H1 (cell line): ENCODE results near the gene ZBTB20. TPM values are rescaled to one million over a fixed set of nuclear protein-coding genes. Genes with fewer than 3 reads are reported as not detected.
A peak's percentile ranks its signal among the peaks of the same experiment; 100 is the strongest.

ENCODE experiments used
- CTCF ChIA-PET: fragments of 300-600 bp; sonication (Branson Sonifier 250); formaldehyde crosslinking; loops from one replicate; lab custom pipeline; 2021; ENCODE audit not compliant: partially characterized antibody; lab: Charles Lee
- POLR2A ChIA-PET: fragments of 300-600 bp; sonication (Branson Sonifier 250); formaldehyde crosslinking; loops from one replicate; lab custom pipeline; 2021; ENCODE audit warnings: inconsistent platforms; ENCODE audit not compliant: partially characterized antibody; lab: Charles Lee
- DNase-seq, 2 experiments: peaks; one replicate each; pipeline versions ENCODE4 v3.0.0 to v3.0.0-alpha.2; 2010 to 2022; ENCODE audit warnings: low spot score in 2 of 2, low read depth in 1 of 2, mixed read lengths in 1 of 2
- FAIRE-seq: peaks from 2 replicates; lab custom pipeline; 2011; peaks lifted over from hg19 to GRCh38; lab: Jason Lieb, UNC
- H2AFZ ChIP-seq: 2 replicates; pipeline ENCODE4 v1.8.1; 2012; ENCODE audit warnings: low read length, inconsistent platforms
- H2AK5ac ChIP-seq: 2 replicates; pipeline ENCODE4 v1.6.1; 2013; ENCODE audit warnings: low read depth, low read length
- H2BK120ac ChIP-seq: replicated peaks from 2 replicates; pipeline ENCODE3; 2013; ENCODE audit warnings: low read depth, low read length, inconsistent platforms
- H2BK12ac ChIP-seq: 2 replicates; pipeline ENCODE4 v1.6.1; 2013; ENCODE audit warnings: low read depth, low read length
- H2BK15ac ChIP-seq: 2 replicates; pipeline ENCODE4 v1.6.1; 2013; ENCODE audit warnings: low read length
- H2BK20ac ChIP-seq: 2 replicates; pipeline ENCODE4 v1.6.1; 2013; ENCODE audit warnings: low read length
- H2BK5ac ChIP-seq: 2 replicates; pipeline ENCODE4 v1.6.1; 2013; ENCODE audit warnings: low read depth, low read length
- H3K14ac ChIP-seq: 2 replicates; pipeline ENCODE4 v1.6.1; 2013; ENCODE audit warnings: inconsistent platforms; ENCODE audit not compliant: insufficient read length
- H3K18ac ChIP-seq: 2 replicates; pipeline ENCODE4 v1.6.1; 2013; ENCODE audit warnings: low read length; ENCODE audit errors: extremely low read depth
- H3K23ac ChIP-seq: 2 replicates; pipeline ENCODE4 v1.6.1; 2013; ENCODE audit warnings: inconsistent platforms; ENCODE audit not compliant: insufficient read length
- H3K23me2 ChIP-seq: 2 replicates; pipeline ENCODE4 v1.6.1; 2013; ENCODE audit warnings: low read depth, low read length
- H3K27ac ChIP-seq: 2 replicates; pipeline ENCODE4 v1.6.1; 2011; ENCODE audit warnings: low read depth, low read length, inconsistent platforms
- H3K27me3 ChIP-seq, 4 experiments: replicated peaks in 1 of 4; 1 replicate in 1 of 4; 2 replicates in 3 of 4; pipeline versions ENCODE4 v1.6.1 to v1.8.1; 2011 to 2013; ENCODE audit warnings: low read length in 3 of 4, mild to moderate bottlenecking in 3 of 4, inconsistent platforms in 2 of 4, mixed read lengths in 2 of 4, moderate library complexity in 1 of 4; ENCODE audit not compliant: control insufficient read depth in 3 of 4, insufficient read depth in 3 of 4; ENCODE audit errors: extremely low read depth in 1 of 4
- H3K36me3 ChIP-seq, 4 experiments: 2 replicates each; pipeline versions ENCODE4 v1.6.1 to v1.8.1; 2011 to 2013; ENCODE audit warnings: mild to moderate bottlenecking in 4 of 4, low read length in 3 of 4, moderate library complexity in 2 of 4, control low read depth in 1 of 4, inconsistent platforms in 1 of 4; ENCODE audit not compliant: insufficient read depth in 4 of 4, control insufficient read depth in 2 of 4
- H3K4ac ChIP-seq: replicated peaks from 2 replicates; pipeline ENCODE3; 2013; ENCODE audit warnings: low read length, low read depth, mixed read lengths, inconsistent platforms; ENCODE audit not compliant: insufficient read length
- H3K4me1 ChIP-seq, 4 experiments: replicated peaks in 1 of 4; 1 replicate in 1 of 4; 2 replicates in 3 of 4; pipeline versions ENCODE4 v1.6.1 to v1.8.1; 2011 to 2013; ENCODE audit warnings: low read length in 3 of 4, inconsistent platforms in 2 of 4, mixed read lengths in 1 of 4; ENCODE audit not compliant: insufficient read depth in 4 of 4, control insufficient read depth in 3 of 4
- H3K4me2 ChIP-seq, 2 experiments: 2 replicates each; pipeline versions ENCODE4 v1.6.1 to v1.8.1; 2011 to 2013; ENCODE audit warnings: low read depth in 2 of 2, low read length in 2 of 2, control low read depth in 1 of 2, inconsistent platforms in 1 of 2, mild to moderate bottlenecking in 1 of 2; ENCODE audit not compliant: insufficient read depth in 1 of 2
- H3K4me3 ChIP-seq, 4 experiments: fragments of 200-600, 300-600 bp in 1 of 4; sonication (generic), shearing (Covaris generic), sonication (Bioruptor Twin) in 1 of 4; 2 replicates each; pipeline versions ENCODE4 v1.5.1 to v1.8.1; 2011 to 2016; ENCODE audit warnings: low read length in 4 of 4, low read depth in 3 of 4, control low read depth in 2 of 4, inconsistent platforms in 2 of 4, mild to moderate bottlenecking in 2 of 4, mixed read lengths in 1 of 4, moderate library complexity in 1 of 4; ENCODE audit not compliant: insufficient read depth in 2 of 4; ENCODE audit errors: extremely low read depth in 1 of 4
- H3K56ac ChIP-seq: replicated peaks from 2 replicates; pipeline ENCODE3; 2013; ENCODE audit warnings: low read depth, mild to moderate bottlenecking, mixed read lengths, low read length, inconsistent platforms; ENCODE audit not compliant: insufficient read length
- H3K79me1 ChIP-seq: 2 replicates; pipeline ENCODE4 v1.6.1; 2013; ENCODE audit warnings: low read depth, low read length, control low read depth
- H3K79me2 ChIP-seq, 2 experiments: 2 replicates each; pipeline versions ENCODE4 v1.6.1 to v1.8.1; 2012 to 2013; ENCODE audit warnings: low read length in 2 of 2, mild to moderate bottlenecking in 2 of 2, inconsistent platforms in 1 of 2; ENCODE audit not compliant: insufficient read depth in 2 of 2, control insufficient read depth in 1 of 2
- H3K9ac ChIP-seq, 4 experiments: replicated peaks in 1 of 4; 1 replicate in 1 of 4; 2 replicates in 3 of 4; pipeline versions ENCODE4 v1.6.1 to v1.8.1; 2011 to 2013; ENCODE audit warnings: low read depth in 3 of 4, low read length in 3 of 4, control low read depth in 2 of 4, mild to moderate bottlenecking in 2 of 4, moderate library complexity in 2 of 4, inconsistent platforms in 1 of 4; ENCODE audit errors: extremely low read depth in 1 of 4
- H3K9me3 ChIP-seq, 2 experiments: 2 replicates each; pipeline versions ENCODE4 v1.6.1 to v1.8.1; 2012 to 2013; ENCODE audit warnings: mild to moderate bottlenecking in 2 of 2, moderate library complexity in 2 of 2, control low read depth in 1 of 2, inconsistent platforms in 1 of 2, low read depth in 1 of 2, low read length in 1 of 2, mixed read lengths in 1 of 2; ENCODE audit not compliant: insufficient read depth in 2 of 2
- H4K20me1 ChIP-seq, 2 experiments: replicated peaks in 1 of 2; 2 replicates each; pipeline versions ENCODE3 to v1.8.1; 2011 to 2013; ENCODE audit warnings: inconsistent platforms in 2 of 2, low read length in 2 of 2, mild to moderate bottlenecking in 1 of 2; ENCODE audit not compliant: insufficient read depth in 2 of 2, control insufficient read depth in 1 of 2
- H4K5ac ChIP-seq: 2 replicates; pipeline ENCODE4 v1.6.1; 2013; ENCODE audit warnings: low read length, low read depth, mixed read lengths, inconsistent platforms; ENCODE audit not compliant: insufficient read length
- H4K8ac ChIP-seq: 2 replicates; pipeline ENCODE4 v1.8.0; 2013; ENCODE audit warnings: mild to moderate bottlenecking, moderate library complexity, low read length, inconsistent platforms; ENCODE audit not compliant: insufficient read depth; ENCODE audit errors: extremely low read depth
- H4K91ac ChIP-seq: replicated peaks from 2 replicates; pipeline ENCODE3; 2013; ENCODE audit warnings: low read length, mixed read lengths, inconsistent platforms; ENCODE audit not compliant: insufficient read length
- BCL11A ChIP-seq, 2 experiments: IDR thresholded peaks; one replicate each; pipeline ENCODE4 v1.6.1; 2011; ENCODE audit warnings: low read depth in 2 of 2, low read length in 2 of 2, mild to moderate bottlenecking in 2 of 2
- EZH2 ChIP-seq: fragments of 200-600 bp; sonication (generic); IDR thresholded peaks from 2 replicates; pipeline ENCODE4 v1.7.1; 2012; ENCODE audit warnings: low read depth, mild to moderate bottlenecking, moderate library complexity, low read length, inconsistent platforms; ENCODE audit not compliant: severe bottlenecking
- FOSL1 ChIP-seq: IDR thresholded peaks from 2 replicates; pipeline ENCODE4 v1.6.1; 2011; ENCODE audit warnings: mild to moderate bottlenecking, low read depth, low read length, moderate library complexity; ENCODE audit not compliant: insufficient read depth
- MAFK ChIP-seq: IDR thresholded peaks from 2 replicates; pipeline ENCODE4 v1.6.1; 2012; ENCODE audit warnings: low read depth, mild to moderate bottlenecking, improper control_type of control experiment, low read length
- POLR2AphosphoS5 ChIP-seq: IDR thresholded peaks from 2 replicates; pipeline ENCODE4 v1.6.1; 2011; ENCODE audit warnings: low read depth, low read length
- RAD21 ChIP-seq, 2 experiments: IDR thresholded peaks in 1 of 2; conservative IDR thresholded peaks in 1 of 2; 2 replicates each; pipeline ENCODE4 v1.6.1; 2011; ENCODE audit warnings: low read depth in 2 of 2, low read length in 2 of 2, improper control_type of control experiment in 1 of 2, inconsistent platforms in 1 of 2, mild to moderate bottlenecking in 1 of 2, moderate library complexity in 1 of 2
- SIX5 ChIP-seq: IDR thresholded peaks from 2 replicates; pipeline ENCODE4 v1.6.1; 2011; ENCODE audit warnings: mild to moderate bottlenecking, low read depth, low read length
- SUZ12 ChIP-seq: fragments of 200-600 bp; sonication (generic); IDR thresholded peaks from 2 replicates; pipeline ENCODE4 v1.6.1; 2012; ENCODE audit warnings: mild to moderate bottlenecking, inconsistent platforms, low read length, moderate library complexity, mixed read lengths
- WGBS, 2 experiments: shearing (Covaris generic) in 1 of 2; methylation state at CpG; one replicate each; pipeline versions ENCODE4 v1.1.6 to v1.1.7; 2013 to 2015; ENCODE audit warnings: low lambda C conversion rate in 2 of 2, mixed read lengths in 2 of 2, inconsistent platforms in 1 of 2, low coverage in 1 of 2, missing lambda C conversion rate in 1 of 2; ENCODE audit not compliant: insufficient replicate concordance in 2 of 2, insufficient coverage in 1 of 2, insufficient read length in 1 of 2; ENCODE audit errors: extremely low coverage in 1 of 2, missing lambda C conversion rate in 1 of 2; 5-methylcytosine and 5-hydroxymethylcytosine counted together
- polyA plus RNA-seq, 7 experiments: library from polyadenylated mRNA; depleted of rRNA in 3 of 7; stranded (reverse) in 5 of 7; unstranded in 2 of 7; fragments of >200 nt in 5 of 7; fragments of 200-250 nt in 2 of 7; gene quantifications; 1 replicate in 5 of 7; 2 replicates in 1 of 7; 4 replicates in 1 of 7; pipeline versions ENCODE4 v1.2.1 to v1.2.3, GENCODE V29; 2011 to 2013; ENCODE audit warnings: missing spikeins in 2 of 7, mixed read lengths in 2 of 7
- total RNA-seq: library from RNA; stranded (reverse); fragmentation: NEBNext Ultra II Directional; extraction: Animal tissue kit (Norgen Biotek cat#: 25700); gene quantifications from 2 replicates; pipeline ENCODE4 v1.2.1, GENCODE V29; 2021
- TF ChIP-seq, protein P1 (sequence below), 3 experiments: IDR thresholded peaks; 1 replicate in 2 of 3; 2 replicates in 1 of 3; pipeline versions ENCODE4 v1.5.1 to v1.6.1; 2011; ENCODE audit warnings: low read length in 3 of 3, mild to moderate bottlenecking in 3 of 3, inconsistent platforms in 2 of 3, low read depth in 1 of 3, moderate library complexity in 1 of 3; ENCODE audit not compliant: insufficient read depth in 1 of 3; ENCODE audit errors: control extremely low read depth in 1 of 3

ZBTB20 gene
- total and polyA plus RNA-seq, 2 of the 8 experiments (the other 6 are each of a cell fraction or from before 2014, with no cell fraction given): 0.35 to 1.3 TPM

DNA sequence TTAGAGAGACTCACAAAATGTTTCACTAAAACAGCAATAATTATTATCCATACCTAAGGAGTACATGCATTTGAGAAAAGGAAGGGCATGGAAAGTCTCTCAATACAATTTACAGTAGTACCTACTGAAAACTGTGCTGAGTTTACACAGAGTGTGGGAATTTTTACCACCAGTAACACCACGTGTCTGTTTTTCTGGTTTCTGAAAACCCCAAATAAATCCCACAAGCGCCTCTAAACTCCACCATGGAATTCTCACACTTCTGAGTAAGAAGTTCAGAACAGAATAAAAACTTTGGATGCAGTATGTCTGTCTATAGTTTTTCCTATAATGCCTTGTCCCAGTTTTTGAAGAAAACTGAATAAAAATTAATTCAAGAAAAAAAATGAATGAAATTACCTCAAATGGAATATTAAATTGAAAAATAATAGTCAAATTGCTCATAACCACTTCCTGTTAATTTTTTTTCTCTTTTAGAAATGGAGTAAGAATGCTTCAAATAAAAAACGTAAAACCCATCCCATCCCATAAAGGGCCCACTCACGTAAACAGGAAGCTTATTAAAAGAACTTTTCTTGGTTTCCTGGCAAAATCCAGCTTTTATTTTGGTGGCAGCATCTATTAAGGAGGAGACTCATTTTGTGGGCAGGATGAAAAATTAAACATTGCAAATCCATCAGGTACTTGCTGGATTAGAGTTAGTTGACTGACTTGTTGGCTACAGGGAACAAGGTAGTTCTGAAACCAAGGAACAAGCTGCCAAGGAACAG lies 475.2 kb downstream of the ZBTB20 start:
- no peak overlapping the region for H3K14ac ChIP-seq
- no peaks in the 10 kb centered on the region for H3K9me3 ChIP-seq
- no peak overlapping the region for H4K8ac ChIP-seq
- no peak overlapping the region for H2BK12ac ChIP-seq
- H3K79me1 ChIP-seq: no peaks in the 10 kb centered on the region
- H3K36me3 ChIP-seq: no peaks in the 10 kb centered on the region
- H3K4me3 ChIP-seq: no peak overlapping the region
- H3K4me2 ChIP-seq: no peak overlapping the region
- WGBS, 2 experiments: 97% methylated on average over 4 of the region's 4 CpGs; no CpG with 5 or more reads in 1 of the 2 experiments
- H3K27ac ChIP-seq: no peak overlapping the region
- H2BK15ac ChIP-seq: peak overlapping the region; percentile 46; the same call in 1 of the 2 replicates
- H3K9ac ChIP-seq: no peak overlapping the region
- H3K23me2 ChIP-seq: no peaks in the 10 kb centered on the region
- no peak overlapping the region for H2BK5ac ChIP-seq
- peak overlapping the region; percentile 13; the same call in 1 of the 2 replicates for H2AFZ ChIP-seq
- H2BK20ac ChIP-seq: 0 out of 2 replicates have a peak overlapping the region, but pooled peaks have one; percentile 15
- H3K56ac ChIP-seq: no peak overlapping the region
- ChIA-PET POLR2A (no interaction called here), CTCF (interaction anchor here (0.6 kb wide), 1 partner anchor 1167 kb away, joined by 4 read pairs; no protein-coding TSS in a partner anchor)
- DNase-seq (no peak), FAIRE-seq (no peak)
- H3K18ac ChIP-seq: no peak overlapping the region
- H3K4ac ChIP-seq: no peak overlapping the region
- H2BK120ac ChIP-seq: no peak overlapping the region
- H3K23ac ChIP-seq: no peak overlapping the region
- H4K91ac ChIP-seq: no peak overlapping the region
- H3K79me2 ChIP-seq: no peaks in the 10 kb centered on the region
- no peaks in the 10 kb centered on the region for H3K27me3 ChIP-seq
- H4K5ac ChIP-seq: no peak overlapping the region
- H3K4me1 ChIP-seq: peaks cover 0 to 13% (median 5%) of the 10 kb centered on the region in 4 experiments; a peak in 5 of 7 replicates
- H4K20me1 ChIP-seq: no peaks in the 10 kb centered on the region
- H2AK5ac ChIP-seq: peak overlapping the region; percentile 46; the same call in 1 of the 2 replicates
- TF ChIP-seq FOSL1: no peak
- TF ChIP-seq, protein P1, sequence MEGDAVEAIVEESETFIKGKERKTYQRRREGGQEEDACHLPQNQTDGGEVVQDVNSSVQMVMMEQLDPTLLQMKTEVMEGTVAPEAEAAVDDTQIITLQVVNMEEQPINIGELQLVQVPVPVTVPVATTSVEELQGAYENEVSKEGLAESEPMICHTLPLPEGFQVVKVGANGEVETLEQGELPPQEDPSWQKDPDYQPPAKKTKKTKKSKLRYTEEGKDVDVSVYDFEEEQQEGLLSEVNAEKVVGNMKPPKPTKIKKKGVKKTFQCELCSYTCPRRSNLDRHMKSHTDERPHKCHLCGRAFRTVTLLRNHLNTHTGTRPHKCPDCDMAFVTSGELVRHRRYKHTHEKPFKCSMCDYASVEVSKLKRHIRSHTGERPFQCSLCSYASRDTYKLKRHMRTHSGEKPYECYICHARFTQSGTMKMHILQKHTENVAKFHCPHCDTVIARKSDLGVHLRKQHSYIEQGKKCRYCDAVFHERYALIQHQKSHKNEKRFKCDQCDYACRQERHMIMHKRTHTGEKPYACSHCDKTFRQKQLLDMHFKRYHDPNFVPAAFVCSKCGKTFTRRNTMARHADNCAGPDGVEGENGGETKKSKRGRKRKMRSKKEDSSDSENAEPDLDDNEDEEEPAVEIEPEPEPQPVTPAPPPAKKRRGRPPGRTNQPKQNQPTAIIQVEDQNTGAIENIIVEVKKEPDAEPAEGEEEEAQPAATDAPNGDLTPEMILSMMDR (IDR thresholded peaks at IDR 0.05; ENCODE audit: control extremely low read depth in 1 of 3, insufficient read depth in 1 of 3, low read depth in 1 of 3, low read length in 3 of 3): no peak
- no peak for TF ChIP-seq POLR2AphosphoS5
- no peak for TF ChIP-seq MAFK
- no peak for TF ChIP-seq SIX5
- TF ChIP-seq EZH2: no peak
- TF ChIP-seq BCL11A (IDR thresholded peaks at IDR 0.05; ENCODE audit: low read depth in 2 of 2, low read length in 2 of 2): no peak
- no peak for TF ChIP-seq SUZ12
- TF ChIP-seq RAD21 (IDR thresholded peaks at IDR 0.05 in 1 of 2, conservative IDR thresholded peaks at IDR 0.05 in 1 of 2; ENCODE audit: low read depth in 2 of 2, low read length in 2 of 2): no peak
